Glomerular visceral epithelial cell (primary cell): ENCODE data around the gene EVC.
"Not testable (repeated sequence)": the region's sequence is repeated elsewhere in the genome, so short reads cannot be mapped to it uniquely, and the experiment has no call there.

Source experiments
- DNase-seq: peaks from one replicate; pipeline ENCODE4 v3.0.0-alpha.2; 2016; ENCODE audit errors: extremely low spot score

Gene EVC

DNA sequence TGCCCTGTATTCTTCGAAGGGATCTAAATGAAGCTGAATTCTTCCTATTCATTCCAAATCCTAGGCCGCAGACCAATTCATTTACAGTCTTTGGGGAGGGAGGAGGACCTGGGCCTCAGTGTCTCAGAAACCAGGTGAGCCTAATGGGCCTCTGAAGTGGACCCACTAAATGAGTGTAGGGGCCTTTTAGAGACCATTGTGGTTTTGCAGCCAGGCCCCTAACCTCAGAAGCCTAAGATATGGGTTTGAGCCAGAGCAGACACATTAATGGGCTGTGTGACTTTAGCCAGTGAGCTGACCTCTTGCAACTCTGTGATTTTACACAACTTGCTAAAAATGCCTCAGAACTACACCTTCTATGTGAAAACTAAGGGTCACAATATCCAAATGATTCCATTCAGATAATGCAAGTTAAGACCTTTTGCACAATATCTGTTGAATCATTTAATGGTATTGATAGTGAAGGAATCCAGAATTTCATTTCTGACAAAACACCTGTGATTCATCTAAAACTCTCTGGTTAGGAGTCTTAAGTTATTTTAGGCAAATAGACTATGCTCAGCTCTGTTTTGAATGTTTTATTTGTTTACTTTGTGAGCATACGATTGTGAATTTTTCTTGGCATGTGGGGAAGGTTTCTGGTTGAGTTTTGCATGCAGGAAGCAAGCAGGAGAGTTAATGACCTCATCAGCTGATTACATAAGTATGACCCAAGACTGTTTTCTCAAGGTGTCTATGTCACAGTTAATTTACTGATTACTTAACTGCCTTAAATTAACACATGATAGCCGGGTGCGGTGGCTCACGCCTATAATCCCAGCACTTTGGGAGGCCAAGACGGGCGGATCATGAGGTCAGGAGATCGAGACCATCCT lies 75.0 kb downstream of the EVC start:
- DNase-seq, result no peak

DNA sequence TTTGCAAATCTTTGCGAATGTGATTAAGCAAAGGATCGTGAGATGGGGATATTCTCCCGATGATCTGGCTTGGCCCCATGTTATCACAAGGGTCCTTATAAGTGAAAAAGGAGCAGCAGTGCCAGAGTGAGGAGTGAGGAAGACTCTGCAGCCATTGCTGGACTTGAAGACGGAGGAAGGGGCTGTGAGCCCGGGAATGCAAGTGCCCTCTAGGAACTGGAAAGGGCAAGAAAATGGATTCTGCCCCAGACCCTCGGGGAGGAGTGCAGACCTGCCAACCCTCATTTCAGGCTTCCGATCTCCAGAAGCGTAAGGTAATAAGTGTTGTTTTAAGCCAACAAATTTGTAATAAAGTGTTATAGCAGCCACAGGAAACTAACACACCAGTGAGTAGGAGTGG lies 76.3 kb downstream of the EVC start:
- DNase-seq, result no peak

DNA sequence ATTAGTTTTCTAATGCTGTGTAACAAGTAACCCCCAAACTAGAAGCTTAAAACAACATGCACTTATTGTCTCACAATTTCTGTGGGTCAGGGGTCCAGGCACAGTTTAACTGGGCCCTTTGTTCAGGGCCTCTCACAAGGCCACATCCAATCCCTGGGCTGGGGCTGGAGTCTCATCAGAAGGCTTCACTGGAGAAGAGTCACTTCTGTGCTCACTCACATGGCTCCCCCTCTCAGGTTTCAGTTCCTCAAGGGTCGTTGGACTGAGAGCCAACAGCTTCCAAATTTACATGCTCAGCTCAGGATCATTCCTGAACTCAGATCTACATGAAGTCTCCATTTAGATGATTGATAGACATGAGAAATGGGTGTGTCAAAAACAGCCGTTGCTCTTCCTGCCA lies 77.1 kb downstream of the EVC start:
- no peak for DNase-seq

DNA sequence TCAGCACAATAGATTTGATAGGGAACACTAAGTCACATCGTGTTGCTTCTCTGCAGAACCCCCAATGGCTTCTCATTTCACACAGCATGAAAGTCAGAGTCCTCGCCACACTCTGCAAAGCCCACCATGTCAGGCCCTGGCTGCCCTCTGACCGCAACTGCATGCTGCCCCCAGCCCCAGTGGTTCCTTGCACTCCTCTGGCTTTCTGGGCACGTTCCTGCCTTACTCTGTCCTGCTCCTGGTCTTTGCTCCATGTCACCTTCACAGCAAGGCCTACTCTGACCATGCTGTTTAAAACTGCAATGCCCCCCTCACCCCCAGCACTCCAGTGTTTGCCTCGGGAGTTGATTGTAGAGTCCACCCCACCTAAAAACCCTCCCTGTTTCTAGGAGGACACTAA lies 78.1 kb downstream of the EVC start:
- no peak for DNase-seq

DNA sequence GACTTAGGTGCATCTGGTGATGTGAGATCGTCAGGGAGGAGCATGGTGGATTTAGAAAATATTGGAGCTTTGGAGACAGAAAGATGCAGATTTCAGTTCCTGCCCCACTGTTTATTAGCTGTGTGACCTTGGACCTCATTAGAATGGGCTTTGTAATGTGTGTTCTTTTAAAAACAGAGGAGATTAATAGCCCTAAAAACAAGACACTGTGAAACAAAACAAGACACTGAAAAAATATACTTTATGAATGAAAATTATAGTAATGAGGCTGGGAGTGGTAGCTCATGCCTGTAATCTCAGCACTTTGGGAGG lies 79.5 kb downstream of the EVC start:
- no peak for DNase-seq

DNA sequence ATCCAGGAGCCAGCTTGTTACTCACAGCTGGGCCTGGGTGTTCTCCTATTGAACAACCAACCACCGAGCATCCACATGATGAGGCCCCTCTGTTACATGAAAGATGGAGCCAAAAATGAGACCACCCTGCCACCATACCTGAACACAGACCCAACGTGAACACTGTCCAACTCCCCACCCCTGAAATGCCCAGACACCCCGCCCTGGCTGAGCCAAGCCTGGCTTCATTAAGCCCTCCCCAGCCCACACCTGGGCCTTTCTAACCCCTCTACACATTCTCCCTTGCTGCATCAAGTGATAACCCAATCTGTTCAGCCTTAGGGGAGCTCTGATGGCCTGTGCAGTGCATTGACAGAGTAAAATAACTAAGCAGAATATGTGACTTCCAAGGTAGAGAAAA lies 80.7 kb downstream of the EVC start:
- DNase-seq, result no peak

DNA sequence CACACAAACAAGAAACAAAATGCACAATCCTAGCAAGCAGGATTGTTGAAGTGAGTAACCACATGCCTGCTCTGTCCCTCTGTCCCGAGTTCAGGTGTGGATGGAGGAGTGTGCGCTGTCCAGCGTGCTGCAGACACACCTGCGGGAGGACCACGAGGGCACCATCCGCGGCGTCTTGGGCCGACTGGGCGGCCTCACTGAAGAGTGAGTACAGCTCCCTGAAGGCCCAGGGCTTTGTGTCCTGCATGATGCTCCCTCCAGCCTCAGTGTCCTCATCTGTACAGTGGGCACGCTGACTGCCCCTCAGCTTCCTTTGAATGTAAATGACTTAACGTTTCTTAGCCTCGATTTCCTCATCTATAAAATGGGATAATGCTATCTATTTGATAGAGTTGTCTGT lies 82.5 kb downstream of the EVC start:
- DNase-seq, result no peak

DNA sequence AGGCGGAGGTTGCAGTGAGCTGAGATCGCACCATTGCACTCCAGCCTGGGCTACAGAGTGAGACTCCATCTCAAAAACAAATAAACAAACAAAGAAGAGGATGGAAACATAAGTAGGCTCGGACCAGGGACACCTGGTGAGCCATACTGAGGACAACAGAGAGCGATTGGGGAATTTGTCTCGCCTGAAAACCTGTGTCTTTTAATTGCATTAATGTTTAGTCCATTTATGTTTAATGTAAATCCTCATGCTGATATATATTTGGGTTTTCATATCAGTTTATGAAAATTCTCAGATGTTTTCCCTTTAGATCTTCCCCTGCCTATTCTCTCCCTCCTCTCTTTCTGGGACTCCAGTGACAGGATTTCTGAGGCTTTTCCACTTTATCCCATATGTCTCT lies 84.6 kb downstream of the EVC start:
- DNase-seq, result no peak

DNA sequence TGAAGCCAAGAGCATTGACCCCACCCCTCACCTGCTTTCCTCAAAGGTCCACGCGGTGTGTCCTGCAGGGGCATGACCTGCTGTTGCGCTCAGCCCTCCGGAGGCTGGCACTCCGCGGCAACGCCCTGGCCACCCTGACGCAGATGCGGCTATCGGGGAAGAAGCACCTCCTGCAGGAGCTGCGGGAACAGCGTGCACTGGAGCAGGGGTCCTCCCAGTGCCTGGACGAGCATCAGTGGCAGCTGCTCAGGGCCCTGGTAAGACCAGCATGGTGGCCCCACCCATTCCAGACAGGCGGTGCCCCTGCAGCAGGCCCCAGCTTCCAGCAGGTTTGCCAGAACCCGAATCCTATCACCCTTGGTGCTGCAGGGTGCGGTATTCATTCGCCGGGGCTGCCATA lies 86.0 kb downstream of the EVC start:
- no peak for DNase-seq

DNA sequence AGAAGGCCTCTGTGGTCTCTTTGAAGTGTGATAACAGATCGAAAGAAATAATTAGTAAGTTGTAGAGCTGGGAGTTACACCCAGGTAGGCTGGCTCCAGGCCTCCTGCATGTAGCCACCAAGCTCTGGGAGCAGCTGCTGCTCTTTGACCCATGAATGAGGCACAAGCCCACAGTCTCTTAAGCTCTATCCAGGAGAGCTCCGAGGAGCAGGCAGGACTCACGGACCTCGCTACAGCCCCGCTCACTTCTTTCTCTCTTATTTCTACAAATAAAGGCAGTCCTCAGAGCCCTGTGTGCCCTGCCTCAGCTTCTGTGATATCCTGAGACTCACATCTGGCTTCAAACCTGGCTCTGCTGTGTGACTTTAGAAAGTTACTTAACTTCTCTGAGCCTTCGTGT lies 86.9 kb downstream of the EVC start:
- no peak for DNase-seq

DNA sequence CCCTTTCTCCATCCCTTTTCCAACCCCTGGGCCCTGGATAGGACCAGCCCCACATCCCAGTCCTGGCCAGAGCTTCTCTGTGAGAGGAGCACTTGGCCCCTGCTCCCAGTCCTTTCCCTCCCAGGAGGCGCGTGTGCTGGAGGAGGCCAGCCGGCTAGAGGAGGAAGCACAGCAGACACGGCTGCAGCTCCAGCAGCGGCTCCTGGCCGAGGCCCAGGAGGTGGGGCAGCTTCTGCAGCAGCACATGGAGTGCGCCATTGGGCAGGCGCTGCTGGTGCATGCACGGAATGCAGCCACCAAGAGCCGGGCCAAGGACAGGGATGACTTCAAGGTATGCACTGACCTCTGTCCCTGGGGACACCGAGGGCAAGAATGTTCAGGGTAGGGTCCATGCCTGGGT lies 87.5 kb downstream of the EVC start:
- DNase-seq, result no peak

DNA sequence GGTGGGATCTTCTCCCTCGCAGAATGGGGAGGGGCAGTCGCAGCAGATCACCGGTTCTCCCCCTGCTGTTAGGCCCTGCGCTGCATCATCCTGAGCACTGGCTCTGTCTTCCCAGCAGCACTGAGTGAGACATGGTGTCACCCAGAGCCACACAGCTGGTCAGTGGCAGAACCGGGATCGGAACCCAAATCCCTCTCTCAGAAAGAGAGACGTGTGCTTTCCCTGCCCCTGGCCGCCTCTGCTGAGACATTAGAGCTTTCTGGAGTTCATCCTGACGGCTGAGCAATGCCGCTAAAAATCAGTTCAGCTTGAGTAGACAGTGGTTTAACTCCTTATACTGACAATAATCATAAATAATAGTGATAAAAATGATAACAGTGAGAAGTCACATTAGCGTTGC lies 87.9 kb downstream of the EVC start:
- no peak for DNase-seq

DNA sequence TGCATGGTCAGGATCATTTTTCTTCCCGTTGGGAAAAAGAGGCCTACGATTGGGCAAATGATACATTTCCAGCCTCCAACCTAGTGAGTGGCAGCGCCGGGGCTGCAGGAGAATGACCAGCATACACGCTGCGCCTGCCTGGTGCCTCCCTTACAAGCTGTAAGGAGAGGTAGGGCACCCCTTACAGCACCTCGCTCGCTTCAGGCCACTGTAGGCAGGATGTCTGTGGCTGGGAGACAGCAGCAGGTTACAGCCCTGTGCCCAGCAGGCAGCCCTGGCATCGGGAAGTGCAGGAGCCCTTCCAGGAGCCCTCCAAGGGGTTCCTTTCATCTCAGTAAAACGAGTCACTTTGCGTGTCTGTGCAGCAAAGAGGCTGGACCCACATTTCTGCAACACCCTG lies 88.4 kb downstream of the EVC start:
- DNase-seq, result no peak

DNA sequence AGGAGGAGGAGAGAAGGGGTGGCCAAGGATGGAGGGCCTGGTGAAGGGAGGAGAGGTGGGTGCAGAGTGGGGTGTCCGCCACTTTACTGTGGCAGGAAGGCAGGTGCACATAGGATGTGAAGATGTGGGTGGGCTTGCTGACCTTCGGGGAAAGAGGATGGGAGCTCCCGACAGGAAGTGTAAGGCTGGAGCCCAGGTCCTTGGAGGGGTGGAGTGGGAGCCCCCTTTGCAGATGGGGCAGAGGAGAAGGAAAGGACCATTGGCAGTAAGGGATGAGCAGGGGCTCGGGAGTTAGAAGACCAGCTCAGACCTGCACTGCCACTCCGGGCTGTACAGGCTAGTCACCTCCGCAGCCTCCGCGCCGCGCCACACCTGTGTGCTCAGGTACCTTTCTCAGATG lies 89.5 kb downstream of the EVC start:
- no peak for DNase-seq

DNA sequence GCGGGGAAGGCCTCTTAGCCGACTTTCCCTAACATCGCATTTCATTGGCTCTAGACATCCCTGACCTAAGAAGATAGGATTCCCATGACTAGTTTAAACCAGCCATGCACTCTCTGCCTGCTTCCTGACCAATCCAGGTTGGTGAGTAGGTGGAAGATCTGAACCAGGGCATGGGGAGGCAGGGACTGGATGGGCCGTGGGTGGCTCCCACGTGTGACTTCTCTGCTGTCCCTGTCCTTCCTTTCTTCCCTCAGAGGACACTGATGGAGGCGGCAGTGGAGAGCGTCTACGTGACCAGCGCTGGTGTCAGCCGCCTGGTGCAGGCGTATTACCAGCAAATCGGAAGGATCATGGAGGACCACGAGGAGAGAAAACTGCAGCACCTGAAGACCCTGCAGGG lies 90.7 kb downstream of the EVC start:
- no peak for DNase-seq

DNA sequence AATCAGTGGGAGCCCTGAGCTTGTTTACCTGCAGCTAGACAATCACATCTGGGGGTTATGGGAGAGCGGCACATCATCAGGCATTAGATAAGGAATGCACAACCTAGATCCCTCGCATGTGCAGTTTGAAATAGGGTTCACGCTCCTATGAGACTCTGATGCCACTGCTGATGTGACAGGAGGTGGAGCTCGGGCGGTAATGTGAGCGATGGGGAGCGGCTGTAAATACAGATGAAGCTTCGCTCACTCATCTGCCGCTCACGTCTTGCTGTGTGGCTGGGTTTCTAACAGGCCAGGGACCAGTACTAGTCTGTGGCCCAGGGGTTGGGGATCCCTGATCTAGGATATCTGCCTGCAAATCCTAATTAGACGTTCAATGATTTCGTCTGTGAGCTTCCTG lies 91.6 kb downstream of the EVC start:
- no peak for DNase-seq

DNA sequence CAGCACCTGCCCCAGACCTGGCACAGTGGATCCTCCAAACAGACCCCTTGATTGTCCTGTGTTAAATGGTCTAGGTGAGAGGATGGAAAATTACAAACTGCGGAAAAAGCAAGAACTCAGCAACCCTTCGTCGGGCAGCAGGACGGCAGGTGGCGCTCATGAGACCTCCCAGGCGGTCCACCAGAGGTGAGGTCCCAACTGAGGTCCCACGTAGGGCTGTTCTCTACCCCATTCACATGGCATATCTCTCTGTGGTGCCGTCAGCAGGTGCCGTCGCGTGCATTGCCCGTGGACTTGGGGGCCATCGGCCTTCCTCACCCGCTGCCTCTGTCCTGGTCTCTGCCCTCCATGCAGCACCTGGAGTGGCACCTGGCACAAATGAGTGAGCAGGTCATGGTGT lies 93.7 kb downstream of the EVC start:
- no peak for DNase-seq

DNA sequence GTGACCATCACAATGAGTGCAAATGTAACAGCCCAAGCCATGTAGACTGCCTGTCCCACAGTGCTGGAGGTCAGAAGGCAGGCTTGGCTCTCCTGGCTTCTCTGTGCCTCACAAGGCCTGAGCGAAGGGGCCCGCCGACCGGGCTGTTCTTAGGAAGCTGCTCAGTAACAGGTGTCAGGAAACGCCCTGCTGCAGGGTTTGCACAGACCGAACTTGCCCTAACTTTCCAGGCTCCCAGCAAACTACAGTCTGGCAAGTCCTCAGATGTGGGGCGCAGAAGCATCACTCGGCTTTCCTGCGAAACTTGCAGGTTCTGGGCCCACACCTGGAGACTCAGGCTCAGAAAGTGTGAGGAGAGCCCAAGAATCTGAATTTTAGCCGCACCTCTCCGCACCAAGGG lies 94.3 kb downstream of the EVC start:
- no peak for DNase-seq

DNA sequence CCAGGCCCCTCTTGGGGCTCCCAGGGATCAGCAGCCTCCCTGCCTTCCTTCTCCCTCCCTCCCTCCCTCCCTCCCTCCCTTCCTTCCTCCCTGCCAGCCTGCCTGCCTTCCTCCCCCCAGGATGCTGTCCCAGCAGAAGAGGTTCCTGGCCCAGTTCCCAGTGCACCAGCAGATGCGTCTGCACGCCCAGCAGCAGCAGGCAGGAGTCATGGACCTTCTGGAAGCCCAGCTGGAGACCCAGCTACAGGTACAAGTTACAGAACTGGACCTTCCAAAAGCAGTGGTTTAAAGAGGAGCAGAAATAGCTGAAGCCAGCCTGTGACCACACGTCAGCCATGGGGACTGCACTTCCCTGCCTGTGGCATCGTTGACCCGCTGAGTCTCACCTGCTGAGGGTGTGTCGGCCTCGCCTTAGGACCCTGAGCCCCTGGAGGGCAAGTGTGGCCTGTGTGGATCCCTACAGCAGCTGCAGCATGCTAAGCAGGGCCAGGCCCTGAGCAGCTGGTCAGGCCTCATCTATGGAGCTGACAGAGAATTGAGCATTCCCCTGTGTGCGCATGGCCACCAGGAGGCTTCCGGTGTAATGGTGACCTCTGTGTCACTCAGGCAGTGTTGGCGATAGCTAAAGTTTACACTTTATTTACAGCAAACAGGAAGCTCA lies 97.2 kb downstream of the EVC start:
- peak; percentile 39 for DNase-seq

DNA sequence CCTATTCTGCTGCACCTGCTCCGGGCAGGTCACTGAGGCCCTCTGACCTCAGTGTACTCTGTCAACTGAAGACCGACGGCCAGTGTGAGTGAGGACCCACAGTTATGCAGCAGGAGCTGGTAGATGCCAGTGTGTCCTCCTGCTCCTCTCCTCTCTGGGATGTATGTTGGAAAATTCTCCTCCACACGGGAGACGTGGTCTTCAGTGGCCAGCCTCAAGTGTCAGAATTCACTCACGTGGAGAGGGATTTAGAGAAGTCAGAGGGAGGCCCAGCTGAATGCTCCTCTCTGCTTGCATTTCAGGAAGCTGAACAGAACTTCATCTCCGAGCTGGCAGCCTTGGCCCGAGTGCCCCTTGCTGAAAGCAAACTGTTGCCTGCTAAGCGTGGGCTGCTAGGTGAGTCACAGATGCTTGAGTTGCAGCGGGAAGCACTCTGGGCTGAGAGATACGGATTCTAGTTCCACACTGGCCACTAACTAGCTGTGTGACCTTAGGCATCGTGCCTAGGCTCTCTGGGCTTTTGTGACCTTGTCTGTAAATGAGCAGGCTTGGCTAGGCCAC lies 98.3 kb downstream of the EVC start:
- no peak for DNase-seq

DNA sequence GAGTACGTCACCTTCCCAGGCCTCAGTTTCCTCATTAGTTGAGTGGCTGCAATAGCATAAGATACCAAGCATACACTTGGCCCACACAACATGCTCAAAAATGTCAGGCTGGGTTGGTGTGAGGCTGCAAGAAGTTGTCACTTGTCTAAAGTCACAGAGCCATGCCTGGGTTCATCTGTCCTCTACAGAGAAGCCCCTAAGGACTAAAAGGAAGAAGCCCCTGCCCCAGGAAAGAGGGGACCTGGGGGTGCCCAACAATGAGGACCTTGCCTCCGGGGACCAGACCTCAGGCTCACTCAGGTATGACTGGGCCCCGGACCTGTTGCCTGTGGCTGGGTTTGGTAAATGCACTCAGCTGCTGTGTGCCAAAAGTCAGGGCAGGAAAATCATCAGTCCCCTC lies 99.2 kb downstream of the EVC start:
- DNase-seq, result no peak

DNA sequence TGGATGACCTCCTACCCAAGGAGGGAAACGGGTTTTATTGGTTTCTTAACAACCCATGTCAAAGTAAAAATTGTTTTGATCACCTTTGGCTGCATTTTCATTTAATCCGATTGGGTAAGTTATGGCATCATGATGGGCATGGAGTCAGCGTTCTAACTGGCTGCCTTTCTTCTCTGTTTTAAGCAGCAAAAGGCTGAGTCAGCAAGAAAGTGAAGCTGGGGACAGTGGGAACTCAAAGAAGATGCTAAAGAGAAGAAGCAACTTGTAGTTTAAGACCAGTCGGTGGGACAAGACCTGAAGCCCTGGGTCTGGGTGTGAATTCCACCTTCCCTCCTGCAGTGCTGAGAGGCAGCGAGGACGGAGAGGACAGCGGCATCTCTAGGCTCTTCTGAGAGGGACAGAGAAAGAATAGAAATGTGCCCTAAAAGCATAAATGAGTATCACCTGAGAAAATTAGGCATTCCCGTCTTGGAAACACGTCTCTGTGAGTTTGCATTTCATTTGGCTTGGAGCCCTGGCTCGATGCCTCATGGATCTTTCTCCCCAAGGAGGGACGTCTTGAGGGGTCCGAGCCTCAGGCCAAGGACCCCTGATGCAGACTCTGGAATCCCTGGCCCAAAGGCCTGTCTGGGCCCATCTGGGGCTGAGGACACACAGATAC lies 99.9 kb downstream of the EVC start:
- DNase-seq, result no peak

DNA sequence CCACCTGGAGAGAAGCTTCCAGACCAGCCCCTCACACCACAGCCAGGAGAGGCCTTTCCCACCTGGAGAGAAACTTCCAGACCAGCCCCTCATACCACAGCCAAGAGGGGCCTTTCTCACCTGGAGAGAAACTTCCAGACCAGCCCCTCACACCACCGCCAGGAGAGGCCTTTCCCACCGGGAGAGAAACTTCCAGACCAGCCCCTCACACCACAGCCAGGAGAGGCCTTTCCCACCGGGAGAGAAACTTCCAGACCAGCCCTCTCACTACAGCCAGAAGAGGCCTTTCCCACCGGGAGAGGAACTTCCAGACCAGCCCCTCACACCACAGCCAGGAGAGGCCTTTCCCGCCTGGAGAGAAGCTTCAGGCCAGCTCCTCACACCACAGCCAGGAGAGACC lies 101.1 kb downstream of the EVC start:
- DNase-seq, result not testable (repeated sequence)
